Left ventricle myocardium inferior (tissue), 1 donor: ENCODE data around the gene NME7. TPM values are rescaled to one million over a fixed set of nuclear protein-coding genes. Genes with fewer than 3 reads are reported as not detected.

Source experiments
- DNase-seq: peaks from one replicate; pipeline ENCODE4 v3.0.0-alpha.2; 2020
- H3K27ac ChIP-seq: fragments of 200-600 bp; replicated peaks from 2 replicates; pipeline ENCODE4 v1.8.0; 2021
- H3K27me3 ChIP-seq: fragments of 200-600 bp; 2 replicates; pipeline ENCODE4 v1.8.0; 2021; ENCODE audit warnings: low read depth
- H3K36me3 ChIP-seq: fragments of 200-600 bp; 2 replicates; pipeline ENCODE4 v1.8.0; 2021
- H3K4me1 ChIP-seq: fragments of 200-600 bp; 2 replicates; pipeline ENCODE4 v1.8.0; 2021
- H3K4me3 ChIP-seq: fragments of 200-600 bp; 2 replicates; pipeline ENCODE4 v1.8.0; 2021; ENCODE audit warnings: mild to moderate bottlenecking, moderate library complexity
- H3K9me3 ChIP-seq: fragments of 200-600 bp; replicated peaks from 2 replicates; pipeline ENCODE4 v1.8.0; 2021
- CTCF ChIP-seq: fragments of 200-600 bp; IDR thresholded peaks from 2 replicates; pipeline ENCODE4 v1.8.0; 2021; ENCODE audit warnings: antibody characterized with exemption, mild to moderate bottlenecking, borderline replicate concordance
- intact Hi-C: fragments of 100-400 bp; cut with micrococcal nuclease; formaldehyde crosslinking; loops from one replicate; pipeline ENCODE4 v1.11.0; 2022
- total RNA-seq: library from RNA; stranded (reverse); fragmentation: NEBNext Ultra II Directional; extraction: Animal tissue kit (Norgen Biotek cat#: 25700); gene quantifications from one replicate; pipeline ENCODE4 v1.2.1, GENCODE V29; 2021
- donor health status: DM: no; HTN: yes; CAD: no; lungs with severe emphysema.

Gene NME7
- total RNA-seq, 1 donor from 2014 or later = 13.1 TPM

GRCh38 chr1:169103002-169103401 is 264.6 kb downstream of the NME7 start:
- H3K27ac ChIP-seq = peak overlapping the region; percentile 97
- H3K27me3 ChIP-seq = no peaks in the 10 kb centered on the region
- no peak overlapping the region for H3K4me3 ChIP-seq
- intact Hi-C loops = no loop called here
- no peak for DNase-seq
- no peaks in the 10 kb centered on the region for H3K36me3 ChIP-seq
- no peaks in the 10 kb centered on the region for H3K9me3 ChIP-seq
- TF ChIP-seq CTCF = no peak
- peaks cover 61% of the 10 kb centered on the region for H3K4me1 ChIP-seq

GRCh38 chr1:169102567-169102966 is 265.0 kb downstream of the NME7 start:
- TF ChIP-seq CTCF = no peak
- no peak overlapping the region for H3K4me3 ChIP-seq
- intact Hi-C loops = no loop called here
- no peaks in the 10 kb centered on the region for H3K9me3 ChIP-seq
- no peaks in the 10 kb centered on the region for H3K27me3 ChIP-seq
- H3K36me3 ChIP-seq = no peaks in the 10 kb centered on the region
- H3K27ac ChIP-seq = peak overlapping the region; percentile 97
- peaks cover 59% of the 10 kb centered on the region for H3K4me1 ChIP-seq
- DNase-seq = no peak

- H3K27ac ChIP-seq = no peak overlapping the region
- no peak for TF ChIP-seq CTCF
- intact Hi-C loops = no loop called here
- no peak overlapping the region for H3K4me3 ChIP-seq
- H3K9me3 ChIP-seq = peaks cover 3% of the 10 kb centered on the region
- no peaks in the 10 kb centered on the region for H3K36me3 ChIP-seq
- H3K27me3 ChIP-seq = no peaks in the 10 kb centered on the region
- H3K4me1 ChIP-seq = peaks cover 46% of the 10 kb centered on the region
- no peak for DNase-seq
Observed at GRCh38 chr1:169100651-169101088, 266.9 kb downstream of the NME7 start.

GRCh38 chr1:169100208-169100607 is 267.4 kb downstream of the NME7 start:
- no peak for DNase-seq
- intact Hi-C loops = no loop called here

GRCh38 chr1:169099561-169099960 is 268.0 kb downstream of the NME7 start:
- H3K4me1 ChIP-seq = peaks cover 36% of the 10 kb centered on the region
- TF ChIP-seq CTCF = no peak
- peaks cover 3% of the 10 kb centered on the region for H3K9me3 ChIP-seq
- no peaks in the 10 kb centered on the region for H3K36me3 ChIP-seq
- intact Hi-C loops = no loop called here
- H3K27me3 ChIP-seq = no peaks in the 10 kb centered on the region
- H3K4me3 ChIP-seq = no peak overlapping the region
- DNase-seq = no peak
- no peak overlapping the region for H3K27ac ChIP-seq

More at GRCh38 chr1:169100208-169100607, 267.4 kb downstream of the NME7 start:
- TF ChIP-seq CTCF = no peak
- H3K27me3 ChIP-seq = no peaks in the 10 kb centered on the region
- H3K4me1 ChIP-seq = peaks cover 41% of the 10 kb centered on the region
- H3K27ac ChIP-seq = no peak overlapping the region
- no peaks in the 10 kb centered on the region for H3K36me3 ChIP-seq
- peaks cover 3% of the 10 kb centered on the region for H3K9me3 ChIP-seq
- H3K4me3 ChIP-seq = no peak overlapping the region

- intact Hi-C loops = no loop called here
- peaks cover 30% of the 10 kb centered on the region for H3K4me1 ChIP-seq
Observed at GRCh38 chr1:169098380-169098779, 269.2 kb downstream of the NME7 start.

More at GRCh38 chr1:169098380-169098779, 269.2 kb downstream of the NME7 start:
- no peak for DNase-seq
- H3K27ac ChIP-seq = no peak overlapping the region
- no peaks in the 10 kb centered on the region for H3K36me3 ChIP-seq
- no peak for TF ChIP-seq CTCF
- H3K27me3 ChIP-seq = no peaks in the 10 kb centered on the region
- peaks cover 3% of the 10 kb centered on the region for H3K9me3 ChIP-seq
- H3K4me3 ChIP-seq = no peak overlapping the region
